Activated naive CD4-positive, alpha-beta T cell treated with anti-CD3 and anti-CD28 coated beads, Interleukin-2, amount 50 U/mL, for 24 hours (primary cell): Measurements from ENCODE around the gene S1PR4.

ENCODE experiments used
- H3K27ac Mint-ChIP-seq: one replicate; pipeline ENCODE4 v1.8.0; 2021; ENCODE audit warnings: mild to moderate bottlenecking, mixed read lengths
- H3K27me3 Mint-ChIP-seq: one replicate; pipeline ENCODE4 v1.8.0; 2021; ENCODE audit warnings: mixed read lengths
- H3K36me3 Mint-ChIP-seq: one replicate; pipeline ENCODE4 v1.8.0; 2021; ENCODE audit warnings: mixed read lengths
- H3K4me1 Mint-ChIP-seq: one replicate; pipeline ENCODE4 v1.8.0; 2021; ENCODE audit warnings: mixed read lengths
- H3K4me3 Mint-ChIP-seq: one replicate; pipeline ENCODE4 v1.8.0; 2021; ENCODE audit warnings: mild to moderate bottlenecking, mixed read lengths
- H3K9me3 Mint-ChIP-seq: one replicate; pipeline ENCODE4 v1.8.0; 2021; ENCODE audit warnings: mixed read lengths

The S1PR4 gene, protein sequence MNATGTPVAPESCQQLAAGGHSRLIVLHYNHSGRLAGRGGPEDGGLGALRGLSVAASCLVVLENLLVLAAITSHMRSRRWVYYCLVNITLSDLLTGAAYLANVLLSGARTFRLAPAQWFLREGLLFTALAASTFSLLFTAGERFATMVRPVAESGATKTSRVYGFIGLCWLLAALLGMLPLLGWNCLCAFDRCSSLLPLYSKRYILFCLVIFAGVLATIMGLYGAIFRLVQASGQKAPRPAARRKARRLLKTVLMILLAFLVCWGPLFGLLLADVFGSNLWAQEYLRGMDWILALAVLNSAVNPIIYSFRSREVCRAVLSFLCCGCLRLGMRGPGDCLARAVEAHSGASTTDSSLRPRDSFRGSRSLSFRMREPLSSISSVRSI

DNA sequence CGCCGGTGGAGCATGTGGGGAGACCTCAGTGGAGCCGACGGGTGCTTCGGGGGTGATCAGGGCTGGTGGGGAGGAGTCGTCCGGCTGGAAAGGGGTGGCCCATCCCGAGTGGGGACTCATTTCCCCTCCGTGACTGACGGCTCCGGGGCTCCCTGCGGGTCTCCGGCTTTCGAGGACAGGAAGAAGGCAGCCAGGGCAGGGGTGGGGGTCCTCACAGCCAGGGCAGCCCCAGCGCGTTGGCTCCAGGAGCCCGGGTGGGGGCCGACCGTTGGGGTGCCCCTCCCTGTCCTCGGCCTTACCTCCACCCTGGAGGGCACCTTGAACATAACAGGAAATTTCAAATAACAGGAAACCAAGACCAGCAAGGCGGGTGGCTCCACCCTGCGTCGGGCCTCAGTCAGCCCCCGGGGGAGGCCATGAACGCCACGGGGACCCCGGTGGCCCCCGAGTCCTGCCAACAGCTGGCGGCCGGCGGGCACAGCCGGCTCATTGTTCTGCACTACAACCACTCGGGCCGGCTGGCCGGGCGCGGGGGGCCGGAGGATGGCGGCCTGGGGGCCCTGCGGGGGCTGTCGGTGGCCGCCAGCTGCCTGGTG lies at the start of gene S1PR4:
TSS of gene S1PR4 (plus strand) at position 393 of the 596 bp plus-strand sequence. CDS start at position 417, 24 bp downstream.
- H3K9me3 Mint-ChIP-seq = no peaks in the 10 kb centered on the region
- H3K36me3 Mint-ChIP-seq = no peaks in the 10 kb centered on the region
- peak within 1 kb of the TSS; percentile 96 for H3K27ac Mint-ChIP-seq
- H3K4me1 Mint-ChIP-seq = peaks cover 21% of the 10 kb centered on the region
- H3K27me3 Mint-ChIP-seq = no peaks in the 10 kb centered on the region
- H3K4me3 Mint-ChIP-seq = peak within 1 kb of the TSS; percentile 97

DNA sequence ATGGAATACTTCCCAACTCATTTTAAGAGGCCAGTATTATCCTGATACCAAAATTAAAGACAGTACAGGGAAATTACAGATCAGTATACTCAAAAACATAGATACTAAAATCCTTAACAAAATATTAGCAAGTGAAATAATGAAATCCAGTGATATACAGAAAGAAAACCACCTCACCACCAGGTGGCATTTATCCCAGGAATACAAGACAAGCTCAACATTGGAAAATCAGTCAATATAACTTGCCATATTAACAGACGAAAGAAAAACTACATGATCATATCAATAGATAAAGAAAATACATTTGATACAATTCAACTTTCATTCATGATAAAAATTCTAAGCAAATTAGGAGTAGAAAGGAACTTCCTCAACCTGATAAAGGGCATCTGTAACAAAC lies 49.5 kb upstream of the S1PR4 start:
- Mint-ChIP-seq H3K27me3 (no peaks in the 10 kb centered on the region), H3K36me3 (no peaks in the 10 kb centered on the region), H3K27ac (no peak overlapping the region), H3K9me3 (no peaks in the 10 kb centered on the region), H3K4me1 (peaks cover 20% of the 10 kb centered on the region), H3K4me3 (no peak overlapping the region)

DNA sequence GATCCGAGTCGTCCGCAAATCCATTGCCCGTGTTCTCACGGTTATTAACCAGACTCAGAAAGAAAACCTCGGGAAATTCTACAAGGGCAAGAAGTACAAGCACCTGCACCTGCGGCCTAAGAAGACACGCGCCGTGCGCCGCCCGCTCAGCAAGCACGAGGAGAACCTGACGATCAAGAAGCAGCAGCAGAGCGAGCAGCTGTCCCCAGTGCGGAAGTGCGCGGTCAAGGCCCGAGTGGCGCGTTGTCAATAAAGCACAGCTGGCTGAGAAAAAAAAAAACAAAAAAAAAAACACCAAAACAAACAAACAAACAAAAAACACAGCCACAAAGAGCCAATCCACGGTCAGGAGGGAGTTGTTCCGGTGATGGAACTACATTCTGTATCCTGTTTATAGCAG lies 47.4 kb upstream of the S1PR4 start:
- Mint-ChIP-seq H3K27ac (no peak overlapping the region), H3K36me3 (no peaks in the 10 kb centered on the region), H3K27me3 (peaks cover 2% of the 10 kb centered on the region), H3K4me1 (peaks cover 20% of the 10 kb centered on the region), H3K9me3 (no peaks in the 10 kb centered on the region), H3K4me3 (peak overlapping the region; percentile 39)

- peaks cover 2% of the 10 kb centered on the region for H3K36me3 Mint-ChIP-seq
- peaks cover 6% of the 10 kb centered on the region for H3K27me3 Mint-ChIP-seq
- peaks cover 20% of the 10 kb centered on the region for H3K4me1 Mint-ChIP-seq
- H3K27ac Mint-ChIP-seq = peak overlapping the region; percentile 61
- peak overlapping the region; percentile 65 for H3K4me3 Mint-ChIP-seq
- no peaks in the 10 kb centered on the region for H3K9me3 Mint-ChIP-seq
Observed at GRCh38 chr19:3132971-3133792, 45.4 kb upstream of the S1PR4 start.

DNA sequence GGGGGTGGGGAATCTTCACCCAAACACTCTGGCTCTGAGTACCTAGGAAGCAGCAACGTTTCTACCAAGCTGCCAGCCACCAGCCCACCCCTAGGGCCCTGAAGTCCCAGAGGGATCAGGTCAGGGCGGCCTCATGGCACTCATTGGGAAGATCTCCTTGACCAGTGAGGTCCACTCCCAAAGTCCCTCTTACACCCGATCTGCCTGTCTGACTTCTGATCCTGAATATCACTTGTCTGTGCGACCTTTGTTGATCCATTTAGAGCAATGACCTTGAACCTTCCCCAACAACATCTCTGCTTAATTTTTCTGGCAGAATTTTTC lies 44.8 kb upstream of the S1PR4 start:
- peak overlapping the region; percentile 65 for H3K4me3 Mint-ChIP-seq
- H3K27me3 Mint-ChIP-seq = peaks cover 6% of the 10 kb centered on the region
- no peak overlapping the region for H3K27ac Mint-ChIP-seq
- H3K36me3 Mint-ChIP-seq = peaks cover 2% of the 10 kb centered on the region
- H3K4me1 Mint-ChIP-seq = peaks cover 20% of the 10 kb centered on the region
- no peaks in the 10 kb centered on the region for H3K9me3 Mint-ChIP-seq

GRCh38 chr19:3135961-3136683 lies 42.4 kb upstream of the S1PR4 start, which contains the start of gene GNA15:
Gene GNA15 (plus strand): TSS chr19:3136033. CDS start chr19:3136451, 418 bp downstream.
- peaks cover 25% of the 10 kb centered on the region for H3K4me1 Mint-ChIP-seq

DNA sequence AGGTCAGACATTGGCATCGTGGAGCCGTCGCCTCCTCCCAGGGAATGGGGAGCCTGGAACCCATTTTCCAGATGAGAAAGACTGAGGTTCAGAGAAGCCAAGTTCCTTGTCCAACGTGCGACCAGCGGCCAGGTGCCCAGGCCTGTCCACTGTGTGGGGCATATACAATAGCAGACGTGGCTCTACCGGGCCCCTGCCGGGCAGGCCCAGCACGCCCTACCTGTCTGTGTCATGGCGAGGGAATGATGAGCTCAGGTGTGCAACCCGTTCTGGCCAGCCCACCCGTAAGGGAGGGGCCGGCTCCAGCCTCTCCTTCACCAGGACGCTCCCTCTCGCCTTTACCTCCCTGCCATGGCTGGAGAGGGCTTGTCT lies 41.9 kb upstream of the S1PR4 start:
- H3K27ac Mint-ChIP-seq = no peak overlapping the region
- H3K27me3 Mint-ChIP-seq = peaks cover 6% of the 10 kb centered on the region
- H3K4me3 Mint-ChIP-seq = peak overlapping the region; percentile 47
- peaks cover 25% of the 10 kb centered on the region for H3K4me1 Mint-ChIP-seq
- H3K36me3 Mint-ChIP-seq = peaks cover 2% of the 10 kb centered on the region
- no peaks in the 10 kb centered on the region for H3K9me3 Mint-ChIP-seq

More at GRCh38 chr19:3135961-3136683, 42.4 kb upstream of the S1PR4 start, which contains the start of gene GNA15:
- Mint-ChIP-seq H3K27me3 (peaks cover 6% of the 10 kb centered on the region), H3K36me3 (peaks cover 2% of the 10 kb centered on the region), H3K9me3 (no peaks in the 10 kb centered on the region), H3K4me3 (peak within 1 kb of the TSS; percentile 47), H3K27ac (no peak within 1 kb of the TSS)

- Mint-ChIP-seq H3K36me3 (peaks cover 2% of the 10 kb centered on the region), H3K27me3 (peaks cover 6% of the 10 kb centered on the region), H3K27ac (no peak overlapping the region), H3K9me3 (no peaks in the 10 kb centered on the region), H3K4me3 (peak overlapping the region; percentile 47), H3K4me1 (peaks cover 28% of the 10 kb centered on the region)
Observed at GRCh38 chr19:3137119-3137518, 41.5 kb upstream of the S1PR4 start.

DNA sequence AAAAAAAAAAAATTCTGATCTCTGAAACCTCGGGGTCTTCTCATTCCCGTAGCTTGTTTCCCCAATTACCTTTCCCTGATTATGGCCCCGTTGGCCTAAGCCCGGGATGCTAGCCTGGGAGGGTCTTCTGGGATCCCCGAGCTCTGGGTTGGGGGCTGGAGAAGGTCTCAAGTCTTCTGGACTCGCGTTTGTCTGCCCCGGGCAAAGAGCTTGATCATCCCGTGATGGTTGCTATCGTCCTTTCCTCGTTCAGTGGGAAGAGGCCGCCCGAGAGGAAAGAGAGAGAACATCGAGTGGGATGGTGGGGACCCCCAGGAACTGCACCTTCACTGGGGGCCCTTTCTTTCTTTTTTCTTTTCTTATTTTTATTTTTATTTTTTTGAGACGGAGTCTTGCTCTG lies 40.3 kb upstream of the S1PR4 start:
- Mint-ChIP-seq H3K27me3 (peaks cover 6% of the 10 kb centered on the region), H3K36me3 (peaks cover 2% of the 10 kb centered on the region), H3K4me3 (no peak overlapping the region), H3K27ac (no peak overlapping the region), H3K4me1 (peaks cover 26% of the 10 kb centered on the region), H3K9me3 (no peaks in the 10 kb centered on the region)

- Mint-ChIP-seq H3K36me3 (peaks cover 2% of the 10 kb centered on the region), H3K4me1 (peaks cover 18% of the 10 kb centered on the region), H3K27me3 (peaks cover 5% of the 10 kb centered on the region), H3K4me3 (no peak overlapping the region), H3K9me3 (no peaks in the 10 kb centered on the region), H3K27ac (no peak overlapping the region)
Observed at GRCh38 chr19:3140667-3141038, 37.9 kb upstream of the S1PR4 start.

GRCh38 chr19:3142292-3142670 lies 36.3 kb upstream of the S1PR4 start:
- Mint-ChIP-seq H3K9me3 (no peaks in the 10 kb centered on the region), H3K4me3 (no peak overlapping the region), H3K36me3 (no peaks in the 10 kb centered on the region), H3K4me1 (peaks cover 18% of the 10 kb centered on the region), H3K27me3 (no peaks in the 10 kb centered on the region), H3K27ac (peak overlapping the region; percentile 47)

GRCh38 chr19:3142781-3143337 lies 35.7 kb upstream of the S1PR4 start:
- no peaks in the 10 kb centered on the region for H3K27me3 Mint-ChIP-seq
- peaks cover 18% of the 10 kb centered on the region for H3K4me1 Mint-ChIP-seq
- H3K27ac Mint-ChIP-seq = no peak overlapping the region
- H3K36me3 Mint-ChIP-seq = no peaks in the 10 kb centered on the region
- no peaks in the 10 kb centered on the region for H3K9me3 Mint-ChIP-seq
- H3K4me3 Mint-ChIP-seq = no peak overlapping the region

- no peak overlapping the region for H3K4me3 Mint-ChIP-seq
- H3K4me1 Mint-ChIP-seq = peaks cover 9% of the 10 kb centered on the region
- peak overlapping the region; percentile 23 for H3K27ac Mint-ChIP-seq
- H3K9me3 Mint-ChIP-seq = no peaks in the 10 kb centered on the region
- no peaks in the 10 kb centered on the region for H3K36me3 Mint-ChIP-seq
- H3K27me3 Mint-ChIP-seq = no peaks in the 10 kb centered on the region
Observed at GRCh38 chr19:3145909-3146676, 32.5 kb upstream of the S1PR4 start.

DNA sequence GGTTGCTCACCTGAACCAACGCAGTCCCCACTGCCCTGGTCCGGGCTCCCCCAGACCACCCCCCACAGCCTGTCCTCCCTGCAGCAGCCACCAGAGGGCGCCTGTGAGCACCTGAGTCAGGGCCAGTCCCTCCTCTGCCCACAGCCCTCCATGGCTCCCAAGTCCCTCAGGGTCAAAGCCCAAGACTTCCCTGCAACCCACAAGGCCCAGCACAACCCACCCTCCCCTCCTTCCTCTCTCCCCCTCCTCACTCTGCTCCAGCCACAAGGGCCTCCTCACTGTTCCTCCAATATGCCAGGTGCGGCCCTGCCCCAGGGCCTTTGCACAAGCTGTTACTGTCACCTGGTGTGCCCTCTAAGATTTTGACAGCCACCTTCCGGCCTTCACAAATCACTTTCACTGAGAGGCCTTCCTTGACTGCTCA lies 31.9 kb upstream of the S1PR4 start:
- H3K4me3 Mint-ChIP-seq = no peak overlapping the region
- H3K4me1 Mint-ChIP-seq = peaks cover 8% of the 10 kb centered on the region
- H3K27ac Mint-ChIP-seq = peak overlapping the region; percentile 23
- no peaks in the 10 kb centered on the region for H3K36me3 Mint-ChIP-seq
- H3K27me3 Mint-ChIP-seq = no peaks in the 10 kb centered on the region
- no peaks in the 10 kb centered on the region for H3K9me3 Mint-ChIP-seq
